GM19452 (cell line): ENCODE data around the gene PPDPF.

ENCODE experiments used
- ATAC-seq: cut with Tn5 transposase; IDR thresholded peaks from one replicate; pipeline ENCODE4 v1.9.1; 2021; ENCODE audit not compliant: unreplicated experiment

The PPDPF gene

DNA sequence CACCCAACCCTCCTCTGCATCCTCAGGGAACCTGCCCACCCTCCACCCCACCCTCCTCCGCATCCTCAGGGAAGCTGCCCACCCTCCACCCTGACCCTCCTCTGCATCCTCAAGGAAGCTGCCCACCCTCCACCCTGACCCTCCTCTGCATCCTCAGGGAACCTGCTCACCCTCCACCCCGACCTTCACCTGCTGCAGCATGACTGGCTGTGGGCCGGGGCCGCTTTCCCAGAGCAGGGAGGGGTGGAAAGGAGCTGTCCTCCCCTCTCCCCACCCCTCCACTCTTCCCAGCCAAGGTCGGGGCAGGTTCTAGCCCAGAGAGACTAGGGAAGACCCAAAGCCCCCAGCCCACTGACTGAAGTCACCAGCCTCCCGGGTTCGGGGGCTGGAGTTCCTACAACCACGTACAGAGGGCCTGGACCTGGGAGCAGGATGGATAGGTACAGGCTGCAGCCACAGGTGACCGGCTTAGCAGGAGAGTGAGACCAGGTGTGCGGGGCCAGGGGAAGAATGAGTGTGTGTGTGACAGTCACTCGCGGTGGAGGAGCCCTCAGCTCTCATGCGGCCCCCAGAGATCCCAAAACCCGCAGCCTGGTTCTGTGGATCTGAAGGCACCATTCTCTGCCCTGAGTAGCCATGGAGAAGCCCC, 33.3 kb upstream of the PPDPF start:
- ATAC-seq: no peak

DNA sequence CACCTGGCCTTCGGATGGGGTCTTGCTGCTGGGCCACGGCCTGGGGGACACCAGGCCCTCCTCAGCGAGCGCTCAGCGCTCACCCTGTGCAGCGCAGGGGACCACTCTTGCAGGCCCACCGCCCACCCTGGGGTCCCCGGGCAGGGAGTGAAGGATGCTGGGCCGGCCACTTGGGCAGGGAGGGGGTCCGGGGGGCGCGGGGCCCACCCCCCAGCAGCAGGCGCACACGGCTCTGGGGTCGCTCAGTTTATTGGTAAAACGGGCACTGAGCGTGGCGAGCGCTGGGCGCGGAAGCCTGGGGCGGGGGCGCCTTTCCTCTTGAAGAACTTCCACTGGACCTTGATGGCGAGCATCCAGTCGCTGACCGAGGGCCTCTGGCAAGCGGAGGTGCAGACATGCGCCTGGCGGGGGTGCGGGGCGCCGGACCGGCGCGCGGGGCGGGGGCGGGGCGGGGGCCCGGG, 32.8 kb upstream of the PPDPF start:
- no peak for ATAC-seq

DNA sequence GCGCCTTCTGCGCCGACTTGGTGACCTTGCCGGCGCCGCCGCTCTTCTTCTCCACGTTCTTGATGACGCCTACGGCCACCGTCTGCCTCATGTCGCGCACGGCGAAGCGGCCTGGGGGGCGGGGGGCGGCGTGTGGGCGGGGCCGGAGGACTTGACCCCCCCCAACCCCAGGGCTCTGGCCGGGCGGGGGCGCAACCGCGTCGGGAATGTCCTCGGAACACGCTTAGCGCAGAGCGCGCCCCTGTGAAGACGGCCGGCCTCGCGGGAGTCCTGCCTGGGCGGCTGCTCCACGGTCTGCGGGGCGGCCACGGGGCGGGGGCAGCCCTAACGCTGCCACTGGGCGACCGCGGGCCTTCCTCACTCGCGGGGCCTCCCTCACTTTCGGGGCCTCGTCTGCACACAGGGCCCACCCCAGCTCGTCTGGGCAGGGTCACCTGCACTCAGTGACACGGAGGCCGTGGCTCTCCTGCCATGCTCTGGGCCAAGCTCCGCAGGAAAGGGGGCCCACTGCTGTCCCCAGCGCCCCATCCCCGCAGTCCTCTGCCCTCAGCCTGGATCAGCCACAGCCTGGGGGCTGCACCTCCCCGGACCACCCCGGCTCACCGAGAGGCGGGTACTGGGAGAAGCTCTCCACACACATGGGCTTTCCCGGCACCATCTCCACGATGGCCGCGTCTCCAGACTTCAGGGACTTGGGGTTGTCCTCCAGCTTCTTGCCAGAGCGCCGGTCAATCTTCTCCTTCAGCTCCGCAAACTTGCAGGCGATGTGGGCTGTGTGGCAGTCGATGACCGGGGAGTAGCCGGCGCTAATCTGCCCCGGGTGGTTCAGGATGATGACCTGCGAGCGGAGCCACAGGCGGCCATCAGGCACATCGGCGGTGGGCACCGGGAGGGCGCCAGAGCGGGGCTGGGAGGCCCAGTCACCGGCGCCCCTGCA, 32.0 kb upstream of the PPDPF start:
- no peak for ATAC-seq

DNA sequence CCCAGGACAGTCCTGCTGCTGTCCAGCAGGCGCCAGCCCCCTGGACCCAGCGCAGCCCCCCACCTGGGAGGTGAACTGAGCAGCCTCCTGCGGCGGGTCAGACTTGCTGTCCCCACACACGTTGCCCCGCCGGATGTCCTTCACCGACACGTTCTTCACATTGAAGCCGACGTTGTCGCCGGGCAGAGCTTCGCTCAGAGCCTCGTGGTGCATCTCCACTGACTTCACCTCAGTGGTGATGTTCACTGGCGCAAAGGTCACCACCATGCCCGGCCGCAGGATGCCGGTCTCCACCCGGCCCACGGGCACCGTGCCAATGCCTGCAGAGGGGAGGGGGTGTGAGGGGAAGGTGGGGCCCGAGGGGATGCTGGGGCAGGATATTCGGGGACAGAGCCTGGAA, 30.1 kb upstream of the PPDPF start:
- no peak for ATAC-seq

DNA sequence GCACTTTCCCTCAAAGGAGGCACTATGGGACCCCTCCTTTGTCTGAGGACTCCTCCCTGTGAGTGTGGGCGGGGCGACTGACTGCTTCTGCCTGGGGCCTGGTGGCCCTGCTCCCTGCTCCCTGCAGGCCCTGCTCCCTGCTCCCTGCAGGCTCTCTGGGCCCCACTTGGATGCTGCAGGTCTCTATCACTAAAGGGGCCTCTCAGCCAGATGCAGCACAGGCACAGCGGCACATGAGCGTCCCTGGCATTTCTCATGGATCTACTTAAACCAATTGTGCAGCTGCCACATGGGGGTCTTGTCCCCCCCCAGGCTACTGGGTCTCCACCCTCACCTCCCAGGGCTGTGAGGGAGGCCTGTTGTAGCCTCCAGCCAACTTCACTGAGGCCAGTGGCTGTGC, 29.5 kb upstream of the PPDPF start:
- ATAC-seq: no peak

DNA sequence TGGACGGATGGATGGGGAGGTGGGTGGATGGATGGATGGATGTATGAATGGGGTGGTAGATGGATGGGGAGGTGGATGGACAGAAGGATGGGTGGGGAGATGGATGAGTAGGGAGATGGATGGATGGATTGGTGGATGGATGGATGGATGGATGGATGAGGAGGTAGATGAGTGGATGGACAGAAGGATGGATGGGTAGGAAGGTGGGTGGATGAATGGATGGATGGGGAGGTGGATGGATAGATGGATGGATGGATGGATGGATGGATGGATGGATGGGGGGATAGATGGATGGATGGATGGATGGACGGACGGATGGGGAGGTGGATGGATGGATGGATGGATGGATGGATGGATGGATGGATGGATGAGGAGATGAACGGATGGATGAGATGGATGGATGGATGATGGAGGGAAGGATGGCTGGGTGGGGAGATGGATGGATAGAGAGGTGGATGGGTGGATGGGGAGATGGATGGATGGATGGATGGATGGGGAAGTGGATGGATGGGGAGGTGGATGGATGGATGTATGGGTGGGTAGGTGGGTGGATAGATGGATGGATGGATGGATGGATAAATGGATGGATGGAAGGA, 28.8 kb upstream of the PPDPF start:
- no peak for ATAC-seq

DNA sequence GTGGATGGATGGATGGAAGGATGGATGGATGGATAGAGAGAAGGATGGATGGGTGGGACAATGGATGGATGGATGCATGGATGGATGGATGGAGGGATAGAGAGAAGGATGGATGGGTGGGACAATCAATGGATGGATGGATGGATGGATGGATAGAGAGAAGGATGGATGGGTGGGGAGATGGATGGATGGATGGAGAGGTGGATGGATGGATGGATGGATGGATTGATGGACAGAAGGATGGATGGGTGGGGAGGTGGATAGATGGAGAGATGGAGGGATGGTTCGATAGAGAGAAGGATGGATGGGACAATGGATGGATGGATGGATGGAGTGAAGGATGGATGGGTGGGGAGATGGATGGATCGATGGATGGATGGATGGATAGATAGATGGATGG, 28.0 kb upstream of the PPDPF start:
- no peak for ATAC-seq

DNA sequence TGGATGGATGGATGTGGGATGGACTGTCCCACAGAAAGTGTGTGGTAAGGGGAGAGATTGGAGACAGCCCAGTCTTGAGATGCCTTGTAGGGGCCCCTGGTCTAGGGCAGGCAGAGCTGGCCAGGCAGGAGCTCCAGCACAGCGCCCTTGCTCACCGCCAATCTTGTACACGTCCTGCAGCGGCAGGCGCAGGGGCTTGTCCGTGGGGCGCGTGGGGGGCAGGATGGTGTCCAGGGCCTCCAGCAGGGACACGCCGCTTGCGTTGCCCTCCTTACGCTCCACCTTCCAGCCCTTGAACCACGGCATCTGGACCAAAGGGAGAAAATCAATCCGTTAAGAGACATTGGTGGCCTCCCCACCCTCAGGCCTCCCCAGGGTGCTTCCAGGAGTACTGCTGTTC, 27.6 kb upstream of the PPDPF start:
- ATAC-seq: no peak

DNA sequence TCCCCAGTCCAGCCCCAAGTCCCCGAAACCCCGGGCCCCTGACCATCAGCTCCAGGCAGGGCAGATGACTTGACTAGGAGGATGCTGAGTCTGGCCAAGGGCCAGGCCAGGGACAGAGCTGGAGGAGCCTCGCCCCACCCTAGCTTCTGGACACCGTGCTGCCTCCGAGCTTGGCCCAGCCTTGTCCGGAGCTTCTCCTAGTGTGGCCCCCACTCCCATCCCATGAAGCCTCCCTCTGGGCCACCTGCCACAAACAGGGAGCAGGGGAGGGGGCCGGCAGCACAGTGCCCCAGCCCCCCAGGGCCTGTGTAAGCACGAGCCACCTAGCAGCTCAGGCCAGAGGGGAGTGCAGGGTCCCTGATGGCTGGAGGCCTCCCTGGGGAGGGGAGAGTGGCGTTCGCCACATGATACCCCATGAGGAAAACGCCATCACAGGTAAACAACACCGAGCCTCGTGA, 27.0 kb upstream of the PPDPF start:
- no peak for ATAC-seq

DNA sequence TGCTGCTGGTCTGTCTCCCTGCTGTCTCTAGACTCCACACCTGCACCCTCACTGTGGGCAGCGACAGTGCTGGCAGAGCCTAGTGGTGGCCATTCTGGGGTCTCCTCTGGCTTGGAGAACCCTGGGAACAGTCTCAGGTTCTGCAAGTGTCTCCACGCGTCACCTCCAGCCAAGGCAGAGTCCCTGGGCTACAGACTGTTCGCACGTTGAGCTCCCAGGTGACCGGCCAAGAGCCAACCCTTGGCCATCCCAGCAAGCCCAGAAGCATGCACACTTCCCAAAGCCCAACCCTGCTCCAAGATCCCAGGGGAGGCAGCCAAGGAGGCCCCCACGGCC, 26.5 kb upstream of the PPDPF start:
- ATAC-seq: no peak

DNA sequence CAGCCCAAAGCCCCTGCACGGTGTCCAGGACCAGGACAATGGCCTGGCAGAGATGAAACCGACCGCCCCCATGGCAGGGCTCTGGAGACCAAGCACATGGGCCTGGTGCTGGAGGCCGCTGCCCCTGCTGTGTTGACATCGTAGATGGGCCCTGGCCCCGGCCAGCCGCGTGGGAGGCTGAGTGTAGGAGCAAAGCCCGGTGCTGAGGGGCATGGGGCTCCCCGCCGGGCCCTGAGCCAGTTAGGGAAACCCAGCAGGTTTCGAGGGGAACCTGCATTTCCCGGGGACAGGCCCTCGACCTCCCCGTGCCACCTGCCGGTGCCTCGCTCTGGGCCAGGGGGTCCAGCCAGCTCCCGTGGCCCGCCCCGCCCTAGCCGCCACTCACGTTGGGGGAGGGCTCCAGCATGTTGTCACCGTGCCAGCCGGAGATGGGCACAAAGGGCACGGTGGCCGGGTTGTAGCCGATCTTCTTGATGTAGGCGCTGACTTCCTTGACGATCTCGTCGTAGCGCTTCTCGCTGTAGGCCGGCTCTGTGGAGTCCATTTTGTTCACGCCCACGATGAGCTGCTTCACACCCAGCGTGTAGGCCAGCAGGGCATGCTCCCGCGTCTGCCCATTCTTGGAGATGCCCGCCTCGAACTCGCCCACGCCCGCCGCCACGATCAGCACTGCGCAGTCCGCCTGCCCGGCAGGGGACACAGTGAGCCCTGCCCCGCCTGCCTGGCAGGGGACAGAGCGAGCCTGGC, 26.0 kb upstream of the PPDPF start:
- no peak for ATAC-seq

DNA sequence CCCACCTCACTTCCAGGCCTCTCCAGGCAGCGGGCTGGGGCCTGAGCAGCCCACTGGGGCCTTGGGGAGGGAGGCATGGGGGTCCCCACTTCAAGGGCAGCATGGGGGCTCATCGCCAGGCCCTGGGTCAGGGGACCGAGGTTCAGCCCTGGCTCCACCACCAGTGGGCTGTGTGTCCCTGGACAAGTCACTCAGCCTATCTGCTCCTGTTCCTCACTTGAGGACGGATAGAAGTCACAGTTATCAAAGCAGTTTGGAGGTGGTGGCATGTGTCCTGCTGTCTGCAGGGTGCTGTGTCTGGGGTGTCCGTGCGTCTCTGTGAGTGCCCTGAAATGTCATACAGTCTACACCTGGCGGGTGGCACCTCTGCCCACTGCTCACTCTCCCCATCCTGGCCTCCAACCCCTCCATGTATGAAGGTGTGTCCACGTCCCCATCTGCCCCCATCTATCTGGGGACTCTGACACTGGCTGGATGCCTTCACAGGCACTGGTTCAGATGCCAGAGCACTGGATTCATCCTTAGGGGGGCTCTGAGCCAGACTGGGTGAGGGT, 25.3 kb upstream of the PPDPF start:
- no peak for ATAC-seq

DNA sequence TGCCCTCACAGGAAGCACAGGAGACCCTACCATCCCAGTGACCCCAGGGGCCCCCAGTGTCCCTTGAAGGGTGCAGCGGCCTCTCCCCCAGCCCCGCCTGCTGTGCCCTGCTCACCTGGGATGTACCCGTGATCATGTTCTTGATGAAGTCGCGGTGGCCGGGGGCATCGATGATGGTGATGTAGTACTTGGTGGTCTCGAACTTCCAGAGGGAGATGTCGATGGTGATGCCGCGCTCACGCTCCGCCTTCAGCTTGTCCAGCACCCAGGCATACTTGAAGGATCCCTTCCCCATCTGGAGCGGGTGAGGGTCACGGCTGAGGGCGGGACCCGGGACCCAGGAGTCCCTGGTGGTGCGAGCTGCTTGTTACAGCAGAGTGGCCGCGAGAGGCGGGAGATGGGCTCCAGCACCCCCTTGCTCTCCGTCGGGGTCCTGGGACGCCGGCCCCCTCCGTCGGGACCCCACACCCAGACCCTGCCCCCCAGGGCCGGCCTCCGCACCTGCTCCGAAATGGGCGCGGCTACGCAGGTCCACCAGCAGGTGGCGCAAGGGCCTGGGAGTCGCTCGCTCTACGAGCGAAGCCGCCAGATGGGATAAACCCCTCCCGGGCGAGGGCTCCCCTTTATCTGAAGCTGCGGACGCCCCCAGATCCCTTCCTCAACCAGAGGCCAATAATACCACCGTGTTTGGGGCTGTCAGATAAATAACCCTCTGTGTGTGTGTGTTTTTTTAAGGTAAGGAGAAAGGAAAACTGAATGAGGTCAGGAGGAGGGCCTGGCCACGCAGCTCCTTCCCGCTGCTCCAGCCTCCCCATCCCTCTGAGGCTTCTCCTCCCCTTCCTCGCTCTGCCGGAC, 24.6 kb upstream of the PPDPF start:
- no peak for ATAC-seq

DNA sequence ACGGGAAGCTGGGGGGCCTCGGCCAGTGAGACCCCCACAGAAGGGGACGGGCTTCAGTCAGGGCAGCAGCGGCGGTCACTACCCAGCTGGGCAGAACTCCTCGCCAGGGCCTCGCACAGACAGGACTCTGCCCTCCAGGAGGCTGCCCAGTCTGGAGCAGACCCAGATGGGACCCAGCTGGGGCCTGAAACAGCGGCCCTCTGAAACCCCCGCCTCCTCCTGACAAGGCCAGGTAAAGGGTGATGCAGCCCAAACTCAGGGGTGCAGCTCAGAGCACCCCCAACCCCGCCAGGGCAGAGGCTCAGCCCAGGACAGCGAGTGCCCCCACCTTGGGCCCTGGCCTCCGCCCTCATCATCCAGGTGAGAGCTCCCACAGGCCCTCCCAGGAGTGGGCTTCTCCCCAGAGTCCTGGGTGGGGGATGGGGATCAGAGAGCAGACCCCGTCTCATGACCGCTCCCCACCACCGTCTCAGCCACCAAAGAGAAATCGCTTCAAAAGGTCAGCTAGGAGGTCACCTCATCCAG, 23.9 kb upstream of the PPDPF start:
- ATAC-seq: no peak

DNA sequence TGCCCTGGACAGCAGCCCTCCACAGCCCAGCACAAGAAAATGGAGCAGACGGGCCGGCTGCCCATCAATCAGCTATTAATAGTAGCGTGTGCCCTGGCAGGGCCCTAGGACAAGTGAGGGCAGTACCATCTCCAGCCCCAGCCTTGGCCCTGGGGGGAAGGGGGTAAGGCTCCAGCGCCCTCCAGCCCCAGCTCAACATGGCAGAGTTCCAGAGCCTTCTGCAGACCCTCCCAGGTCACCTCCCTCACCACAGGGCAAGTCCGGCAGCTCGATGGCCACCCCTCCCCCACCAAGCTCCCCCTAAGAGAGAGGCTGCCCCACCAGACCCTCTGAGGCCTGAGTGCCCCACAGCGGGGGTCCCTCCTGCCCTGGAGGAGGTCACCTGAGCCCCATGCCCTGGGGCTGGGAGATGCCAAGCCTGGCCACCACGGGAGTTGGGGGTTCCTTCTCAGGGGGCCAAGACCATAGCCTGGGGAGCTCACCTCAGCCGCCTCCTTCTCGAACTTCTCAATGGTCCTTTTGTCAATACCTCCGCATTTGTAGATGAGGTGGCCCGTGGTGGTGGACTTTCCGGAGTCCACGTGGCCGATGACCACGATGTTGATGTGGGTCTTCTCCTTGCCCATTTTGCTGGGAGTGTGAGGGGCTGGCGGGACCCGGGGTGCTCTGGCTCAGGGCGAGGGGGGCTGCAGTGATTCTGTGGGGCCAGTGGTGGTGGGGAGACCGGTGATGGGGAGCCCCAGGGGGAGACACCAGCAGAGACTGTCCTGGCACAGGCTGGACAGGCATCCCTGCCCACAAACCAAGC, 23.2 kb upstream of the PPDPF start:
- ATAC-seq: no peak

DNA sequence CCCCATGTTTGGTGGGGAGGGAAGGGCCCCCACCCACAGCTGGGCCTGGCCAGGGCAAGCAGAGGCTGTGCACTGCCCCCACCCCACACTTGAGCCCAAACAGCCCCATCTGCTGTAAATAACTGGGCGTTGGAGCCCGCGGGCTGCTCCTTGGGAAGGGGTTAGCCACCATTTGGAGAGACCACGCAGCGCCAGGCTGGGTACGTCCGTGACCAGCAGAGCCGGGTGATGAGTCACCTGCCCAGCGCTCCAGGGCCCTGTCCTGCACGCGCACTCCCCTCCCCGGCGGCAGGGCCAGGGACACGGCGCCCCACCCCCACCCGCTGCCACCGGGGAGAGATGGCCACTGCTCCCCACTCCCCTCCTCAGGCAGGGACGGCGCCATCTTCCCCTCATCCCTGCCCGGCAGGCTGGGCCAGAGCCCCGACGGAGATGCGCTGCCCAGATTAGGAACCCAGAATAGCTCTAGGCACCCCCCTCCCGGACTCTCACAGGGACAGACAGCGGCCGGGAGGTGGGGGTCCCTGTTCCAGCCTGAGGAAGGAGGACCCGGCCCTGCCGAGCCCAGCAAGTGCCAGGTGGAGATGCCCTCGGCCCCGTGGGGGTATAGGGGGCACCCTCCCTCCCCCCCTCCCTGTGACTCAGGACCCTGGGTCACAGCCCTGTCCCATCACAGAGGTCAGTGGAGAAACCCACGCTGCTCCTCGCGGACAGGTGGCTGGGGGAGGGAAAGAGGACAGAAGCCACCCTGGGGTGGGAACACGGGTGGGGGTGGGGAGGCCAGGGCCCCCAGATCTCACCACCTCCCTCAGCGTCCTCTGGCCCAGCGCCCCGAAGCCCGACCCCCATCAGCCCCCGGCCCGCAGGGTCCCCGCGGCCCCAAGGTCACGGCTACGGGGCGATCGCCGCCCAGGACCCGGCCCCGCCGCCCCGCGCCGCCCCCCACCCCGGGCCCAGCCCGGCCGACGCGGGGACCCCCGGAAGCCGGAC, 22.3 kb upstream of the PPDPF start:
- no peak for ATAC-seq

DNA sequence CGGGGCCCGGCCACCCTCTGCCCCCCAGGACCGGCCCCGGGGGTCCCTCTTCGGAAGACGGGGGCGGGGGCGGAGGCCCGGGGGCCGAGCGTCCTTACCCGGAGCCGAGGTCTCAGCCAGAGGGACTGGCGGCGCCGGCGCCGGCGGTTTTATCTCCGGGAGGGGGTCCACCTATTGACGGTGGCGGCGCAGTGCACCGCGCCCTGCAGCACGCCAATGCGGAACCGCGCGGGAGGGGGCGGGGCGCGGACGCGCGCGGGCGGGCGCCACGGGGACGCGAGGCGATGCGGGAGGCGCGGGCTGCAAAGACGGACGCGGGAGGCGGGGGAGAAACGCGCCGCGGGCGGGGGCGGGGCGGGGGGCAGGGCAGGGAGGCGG, 21.6 kb upstream of the PPDPF start, which contains the start of gene EEF1A2:
Gene EEF1A2 (minus strand): TSS at position 124 of the 378 bp plus-strand sequence. CDS start 1,320 bp downstream, outside the sequence.
- ATAC-seq: no peak
